ENCODE results near the gene PADI3. TPM values are rescaled to one million over a fixed set of nuclear protein-coding genes. Genes with fewer than 3 reads are reported as not detected.

PADI3 gene, protein sequence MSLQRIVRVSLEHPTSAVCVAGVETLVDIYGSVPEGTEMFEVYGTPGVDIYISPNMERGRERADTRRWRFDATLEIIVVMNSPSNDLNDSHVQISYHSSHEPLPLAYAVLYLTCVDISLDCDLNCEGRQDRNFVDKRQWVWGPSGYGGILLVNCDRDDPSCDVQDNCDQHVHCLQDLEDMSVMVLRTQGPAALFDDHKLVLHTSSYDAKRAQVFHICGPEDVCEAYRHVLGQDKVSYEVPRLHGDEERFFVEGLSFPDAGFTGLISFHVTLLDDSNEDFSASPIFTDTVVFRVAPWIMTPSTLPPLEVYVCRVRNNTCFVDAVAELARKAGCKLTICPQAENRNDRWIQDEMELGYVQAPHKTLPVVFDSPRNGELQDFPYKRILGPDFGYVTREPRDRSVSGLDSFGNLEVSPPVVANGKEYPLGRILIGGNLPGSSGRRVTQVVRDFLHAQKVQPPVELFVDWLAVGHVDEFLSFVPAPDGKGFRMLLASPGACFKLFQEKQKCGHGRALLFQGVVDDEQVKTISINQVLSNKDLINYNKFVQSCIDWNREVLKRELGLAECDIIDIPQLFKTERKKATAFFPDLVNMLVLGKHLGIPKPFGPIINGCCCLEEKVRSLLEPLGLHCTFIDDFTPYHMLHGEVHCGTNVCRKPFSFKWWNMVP
- total RNA-seq (under 1 TPM in 1 of 4 donors, not detected in 3; 0.09 TPM), polyA plus RNA-seq (under 1 TPM in 2 of 3 donors, not detected in 1; 0.01 to 0.04 TPM)
- long read RNA-seq, donor 1 = 0 reads
- long read RNA-seq, donor 2 = 0 reads

DNA sequence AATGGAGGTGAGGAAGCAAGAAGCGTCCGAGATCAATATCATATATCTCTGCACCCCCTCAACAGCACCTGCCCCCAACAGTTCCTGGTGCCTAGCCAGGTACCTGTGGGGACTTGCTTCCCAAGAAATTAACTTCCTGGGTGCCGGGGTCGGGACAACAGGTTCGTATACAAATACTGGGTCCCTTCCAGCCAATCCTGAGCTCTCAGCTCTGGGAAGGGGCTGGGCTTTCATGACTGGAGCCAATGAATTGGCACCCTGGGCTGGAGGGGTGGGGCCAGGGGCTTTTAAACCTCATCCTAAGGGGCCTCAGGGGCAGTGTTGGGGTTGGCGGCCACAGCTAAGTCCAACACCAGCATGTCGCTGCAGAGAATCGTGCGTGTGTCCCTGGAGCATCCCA lies at the start of gene PADI3:
PADI3 (plus strand) TSS at position 318 of the 400 bp plus-strand sequence; CDS start at position 358, 40 bp downstream.
- Histone ChIP-seq H3K9me3 (no peaks in the 10 kb centered on the region), H3K4me1 (no peaks in the 10 kb centered on the region), H3K4me3 (no peak within 1 kb of the TSS), H3K36me3 (ENCODE audit: insufficient read depth in 1 of 2, low read depth in 1 of 2) (no peaks in the 10 kb centered on the region), H3K27me3 (ENCODE audit: insufficient read depth in 3 of 3, low read length in 2 of 3) (peaks cover 0 to 5% (median 0%) of the 10 kb centered on the region in 3 donors), H3K27ac (no peak within 1 kb of the TSS)
- TF ChIP-seq, protein P1, sequence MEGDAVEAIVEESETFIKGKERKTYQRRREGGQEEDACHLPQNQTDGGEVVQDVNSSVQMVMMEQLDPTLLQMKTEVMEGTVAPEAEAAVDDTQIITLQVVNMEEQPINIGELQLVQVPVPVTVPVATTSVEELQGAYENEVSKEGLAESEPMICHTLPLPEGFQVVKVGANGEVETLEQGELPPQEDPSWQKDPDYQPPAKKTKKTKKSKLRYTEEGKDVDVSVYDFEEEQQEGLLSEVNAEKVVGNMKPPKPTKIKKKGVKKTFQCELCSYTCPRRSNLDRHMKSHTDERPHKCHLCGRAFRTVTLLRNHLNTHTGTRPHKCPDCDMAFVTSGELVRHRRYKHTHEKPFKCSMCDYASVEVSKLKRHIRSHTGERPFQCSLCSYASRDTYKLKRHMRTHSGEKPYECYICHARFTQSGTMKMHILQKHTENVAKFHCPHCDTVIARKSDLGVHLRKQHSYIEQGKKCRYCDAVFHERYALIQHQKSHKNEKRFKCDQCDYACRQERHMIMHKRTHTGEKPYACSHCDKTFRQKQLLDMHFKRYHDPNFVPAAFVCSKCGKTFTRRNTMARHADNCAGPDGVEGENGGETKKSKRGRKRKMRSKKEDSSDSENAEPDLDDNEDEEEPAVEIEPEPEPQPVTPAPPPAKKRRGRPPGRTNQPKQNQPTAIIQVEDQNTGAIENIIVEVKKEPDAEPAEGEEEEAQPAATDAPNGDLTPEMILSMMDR (IDR thresholded peaks at IDR 0.05) = no peak
- WGBS, 3 donors = 70 to 80% (median 72%) methylated on average over 8 to 9 of the region's 9 CpGs
- DNase-seq (peak in 1 of 2 donors; percentile 32), ATAC-seq (no peak)
- intact Hi-C loops (cut with DNase I) = no loop called here

DNA sequence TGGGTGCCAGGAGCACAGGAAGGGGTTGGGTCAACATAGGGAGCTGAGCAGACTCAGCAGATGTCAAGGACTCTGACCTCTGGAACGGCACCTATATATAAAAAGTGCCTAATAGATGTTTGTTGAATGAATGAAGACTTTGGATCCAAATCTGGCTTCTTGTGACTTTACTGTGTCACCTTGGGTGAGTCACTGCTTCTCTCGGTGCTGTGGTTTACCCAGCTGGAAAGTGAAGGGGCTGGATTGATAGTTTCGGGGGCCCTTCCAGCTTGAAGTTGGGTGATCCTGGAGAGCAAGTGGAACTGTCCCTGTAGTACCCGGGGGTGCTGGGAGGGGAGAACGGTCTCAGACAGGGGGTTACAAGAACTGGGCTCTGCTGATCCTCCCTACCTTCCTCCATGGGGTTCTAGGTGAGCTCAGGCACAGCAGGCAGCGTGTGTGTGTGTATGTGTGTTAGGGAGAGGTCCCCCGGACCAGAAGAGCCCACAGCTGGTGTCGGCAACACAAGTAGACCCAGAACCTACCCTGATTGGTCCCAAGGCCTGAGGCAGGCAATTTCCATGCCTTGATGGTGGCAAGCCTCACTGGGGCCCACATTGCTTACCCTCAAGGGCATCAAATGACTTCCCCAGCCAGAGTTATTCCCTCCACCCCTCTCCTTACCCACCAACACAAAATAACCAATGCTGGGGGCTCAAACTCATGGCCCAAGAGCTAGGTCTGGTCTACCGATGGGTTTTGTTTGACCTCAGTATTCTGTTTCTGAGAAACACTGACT lies 49.4 kb upstream of the PADI3 start:
- no peaks in the 10 kb centered on the region for H3K4me1 ChIP-seq
- no peaks in the 10 kb centered on the region for H3K36me3 ChIP-seq (ENCODE audit: insufficient read depth in 1 of 2, low read depth in 1 of 2)
- DNase-seq (peak in 1 of 2 donors; percentile 21), ATAC-seq (no peak)
- no peaks in the 10 kb centered on the region for H3K9me3 ChIP-seq
- H3K4me3 ChIP-seq = no peak overlapping the region
- WGBS, 3 donors = 76 to 79% (median 76%) methylated on average over 9 of the region's 9 CpGs
- peaks cover 0 to 3% (median 0%) of the 10 kb centered on the region in 3 donors for H3K27me3 ChIP-seq (ENCODE audit: insufficient read depth in 3 of 3, low read length in 2 of 3)
- intact Hi-C loops (cut with DNase I) = no loop called here
- H3K27ac ChIP-seq = no peak overlapping the region
- TF ChIP-seq, protein P1 (IDR thresholded peaks at IDR 0.05) = no peak

DNA sequence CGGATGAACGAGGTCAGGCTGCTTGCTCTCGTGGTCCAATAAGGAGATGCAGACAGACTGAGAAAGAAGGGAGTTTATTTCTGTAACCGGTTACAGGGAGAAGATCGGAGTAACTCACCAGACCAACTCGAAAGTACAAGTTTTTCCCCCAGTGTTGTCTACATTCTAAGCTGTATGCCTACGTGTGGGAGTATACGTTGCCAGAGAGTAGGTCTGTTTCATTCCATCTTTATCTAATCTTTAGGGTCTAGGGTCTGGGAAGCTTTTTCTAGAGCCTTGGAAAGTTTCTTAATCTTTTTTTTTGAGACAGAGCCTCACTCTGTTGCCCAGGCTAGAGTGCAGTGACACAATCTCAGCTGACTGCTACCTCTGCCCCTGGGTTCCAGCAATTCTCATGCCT lies 48.7 kb upstream of the PADI3 start:
- no peaks in the 10 kb centered on the region for H3K4me1 ChIP-seq

DNA sequence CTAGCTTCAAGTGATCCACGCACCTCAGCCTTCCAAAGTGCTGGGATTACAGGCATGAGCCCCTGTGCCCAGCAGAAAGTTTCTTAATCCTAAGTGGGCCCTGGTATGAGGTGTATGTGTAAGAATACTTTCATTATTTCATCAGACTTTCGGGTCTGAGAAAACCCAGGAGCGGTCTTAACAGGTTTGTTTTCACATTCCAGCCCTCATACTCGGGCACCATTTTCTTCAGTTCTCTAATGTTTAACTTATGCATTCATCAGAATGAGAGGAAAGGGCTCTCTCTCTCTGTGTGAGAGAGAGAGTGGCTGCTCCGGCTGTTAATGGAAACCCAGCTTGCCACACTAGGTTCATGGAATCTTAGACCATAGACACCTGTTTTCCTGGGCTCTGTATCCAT lies 48.1 kb upstream of the PADI3 start:
- Histone ChIP-seq H3K9me3 (no peaks in the 10 kb centered on the region), H3K36me3 (ENCODE audit: insufficient read depth in 1 of 2, low read depth in 1 of 2) (no peaks in the 10 kb centered on the region), H3K4me1 (no peaks in the 10 kb centered on the region), H3K27me3 (ENCODE audit: insufficient read depth in 3 of 3, low read length in 2 of 3) (peaks cover 0 to 3% (median 0%) of the 10 kb centered on the region in 3 donors), H3K4me3 (no peak overlapping the region), H3K27ac (no peak overlapping the region)
- TF ChIP-seq, protein P1 (IDR thresholded peaks at IDR 0.05) = no peak
- DNase-seq (no peak), ATAC-seq (no peak)
- 69 to 73% (median 70%) methylated on average over 5 of the region's 5 CpGs for WGBS, 3 donors
- intact Hi-C loops (cut with DNase I) = no loop called here

More for the DNA sequence above, 48.7 kb upstream of the PADI3 start:
- WGBS, 3 donors = 60 to 70% (median 64%) methylated on average over 8 of the region's 8 CpGs
- no peak for DNase-seq
- no peaks in the 10 kb centered on the region for H3K36me3 ChIP-seq (ENCODE audit: insufficient read depth in 1 of 2, low read depth in 1 of 2)
- H3K9me3 ChIP-seq = no peaks in the 10 kb centered on the region
- TF ChIP-seq, protein P1 (IDR thresholded peaks at IDR 0.05) = no peak
- H3K27me3 ChIP-seq (ENCODE audit: insufficient read depth in 3 of 3, low read length in 2 of 3) = peaks cover 0 to 3% (median 0%) of the 10 kb centered on the region in 3 donors
- intact Hi-C loops (cut with DNase I) = no loop called here
- no peak overlapping the region for H3K4me3 ChIP-seq
- H3K27ac ChIP-seq = no peak overlapping the region
- ATAC-seq = no peak

All from psoas muscle (tissue), 8 donors.